ENCODE results near the gene ABLIM2. TPM values are rescaled to one million over a fixed set of nuclear protein-coding genes. Genes with fewer than 3 reads are reported as not detected.

Gene ABLIM2
- total and polyA plus RNA-seq, 10 of the 15 experiments (the other 5 are each of a cell fraction or from before 2014, with no cell fraction given): 0.03 to 0.15 (median 0.05) TPM; not detected in 7

DNA sequence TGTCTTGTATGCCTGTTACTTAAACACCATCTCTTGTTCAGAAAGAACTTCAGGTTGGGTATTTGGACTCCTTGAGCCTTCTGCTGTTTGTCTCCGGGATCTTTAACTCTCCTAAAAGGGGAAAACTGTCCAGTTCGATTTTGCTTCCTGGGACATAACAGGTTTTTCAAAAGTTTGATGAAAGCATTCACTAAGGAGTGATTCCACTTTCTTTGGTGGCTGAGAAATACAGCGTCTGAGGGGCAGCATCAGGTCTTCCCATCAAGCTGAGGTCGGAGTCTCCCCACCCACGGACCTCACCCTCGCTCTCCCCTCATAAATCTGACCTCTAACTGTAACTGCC is 220.4 kb downstream of the ABLIM2 start (continued):
- TF ChIP-seq, protein P1, sequence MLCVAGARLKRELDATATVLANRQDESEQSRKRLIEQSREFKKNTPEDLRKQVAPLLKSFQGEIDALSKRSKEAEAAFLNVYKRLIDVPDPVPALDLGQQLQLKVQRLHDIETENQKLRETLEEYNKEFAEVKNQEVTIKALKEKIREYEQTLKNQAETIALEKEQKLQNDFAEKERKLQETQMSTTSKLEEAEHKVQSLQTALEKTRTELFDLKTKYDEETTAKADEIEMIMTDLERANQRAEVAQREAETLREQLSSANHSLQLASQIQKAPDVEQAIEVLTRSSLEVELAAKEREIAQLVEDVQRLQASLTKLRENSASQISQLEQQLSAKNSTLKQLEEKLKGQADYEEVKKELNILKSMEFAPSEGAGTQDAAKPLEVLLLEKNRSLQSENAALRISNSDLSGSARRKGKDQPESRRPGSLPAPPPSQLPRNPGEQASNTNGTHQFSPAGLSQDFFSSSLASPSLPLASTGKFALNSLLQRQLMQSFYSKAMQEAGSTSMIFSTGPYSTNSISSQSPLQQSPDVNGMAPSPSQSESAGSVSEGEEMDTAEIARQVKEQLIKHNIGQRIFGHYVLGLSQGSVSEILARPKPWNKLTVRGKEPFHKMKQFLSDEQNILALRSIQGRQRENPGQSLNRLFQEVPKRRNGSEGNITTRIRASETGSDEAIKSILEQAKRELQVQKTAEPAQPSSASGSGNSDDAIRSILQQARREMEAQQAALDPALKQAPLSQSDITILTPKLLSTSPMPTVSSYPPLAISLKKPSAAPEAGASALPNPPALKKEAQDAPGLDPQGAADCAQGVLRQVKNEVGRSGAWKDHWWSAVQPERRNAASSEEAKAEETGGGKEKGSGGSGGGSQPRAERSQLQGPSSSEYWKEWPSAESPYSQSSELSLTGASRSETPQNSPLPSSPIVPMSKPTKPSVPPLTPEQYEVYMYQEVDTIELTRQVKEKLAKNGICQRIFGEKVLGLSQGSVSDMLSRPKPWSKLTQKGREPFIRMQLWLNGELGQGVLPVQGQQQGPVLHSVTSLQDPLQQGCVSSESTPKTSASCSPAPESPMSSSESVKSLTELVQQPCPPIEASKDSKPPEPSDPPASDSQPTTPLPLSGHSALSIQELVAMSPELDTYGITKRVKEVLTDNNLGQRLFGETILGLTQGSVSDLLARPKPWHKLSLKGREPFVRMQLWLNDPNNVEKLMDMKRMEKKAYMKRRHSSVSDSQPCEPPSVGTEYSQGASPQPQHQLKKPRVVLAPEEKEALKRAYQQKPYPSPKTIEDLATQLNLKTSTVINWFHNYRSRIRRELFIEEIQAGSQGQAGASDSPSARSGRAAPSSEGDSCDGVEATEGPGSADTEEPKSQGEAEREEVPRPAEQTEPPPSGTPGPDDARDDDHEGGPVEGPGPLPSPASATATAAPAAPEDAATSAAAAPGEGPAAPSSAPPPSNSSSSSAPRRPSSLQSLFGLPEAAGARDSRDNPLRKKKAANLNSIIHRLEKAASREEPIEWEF (IDR thresholded peaks at IDR 0.05; ENCODE audit: insufficient replicate concordance, low read depth, low read length): no peak
- TF ChIP-seq SPI1 (IDR thresholded peaks at IDR 0.05; ENCODE audit: borderline replicate concordance, insufficient read depth, low read depth, low read length): no peak
- TF ChIP-seq BHLHE40 (IDR thresholded peaks at IDR 0.05; ENCODE audit: borderline replicate concordance in 1 of 2, low read depth in 2 of 2, low read length in 1 of 2): no peak
- no peak for TF ChIP-seq CREB1 (IDR thresholded peaks at IDR 0.05; ENCODE audit: low read depth)
- no peak for TF ChIP-seq BACH1 (IDR thresholded peaks at IDR 0.05; ENCODE audit: borderline replicate concordance)
- TF ChIP-seq POLR2A (IDR thresholded peaks at IDR 0.05; ENCODE audit: low read depth, low read length): no peak
- TF ChIP-seq, protein P2, sequence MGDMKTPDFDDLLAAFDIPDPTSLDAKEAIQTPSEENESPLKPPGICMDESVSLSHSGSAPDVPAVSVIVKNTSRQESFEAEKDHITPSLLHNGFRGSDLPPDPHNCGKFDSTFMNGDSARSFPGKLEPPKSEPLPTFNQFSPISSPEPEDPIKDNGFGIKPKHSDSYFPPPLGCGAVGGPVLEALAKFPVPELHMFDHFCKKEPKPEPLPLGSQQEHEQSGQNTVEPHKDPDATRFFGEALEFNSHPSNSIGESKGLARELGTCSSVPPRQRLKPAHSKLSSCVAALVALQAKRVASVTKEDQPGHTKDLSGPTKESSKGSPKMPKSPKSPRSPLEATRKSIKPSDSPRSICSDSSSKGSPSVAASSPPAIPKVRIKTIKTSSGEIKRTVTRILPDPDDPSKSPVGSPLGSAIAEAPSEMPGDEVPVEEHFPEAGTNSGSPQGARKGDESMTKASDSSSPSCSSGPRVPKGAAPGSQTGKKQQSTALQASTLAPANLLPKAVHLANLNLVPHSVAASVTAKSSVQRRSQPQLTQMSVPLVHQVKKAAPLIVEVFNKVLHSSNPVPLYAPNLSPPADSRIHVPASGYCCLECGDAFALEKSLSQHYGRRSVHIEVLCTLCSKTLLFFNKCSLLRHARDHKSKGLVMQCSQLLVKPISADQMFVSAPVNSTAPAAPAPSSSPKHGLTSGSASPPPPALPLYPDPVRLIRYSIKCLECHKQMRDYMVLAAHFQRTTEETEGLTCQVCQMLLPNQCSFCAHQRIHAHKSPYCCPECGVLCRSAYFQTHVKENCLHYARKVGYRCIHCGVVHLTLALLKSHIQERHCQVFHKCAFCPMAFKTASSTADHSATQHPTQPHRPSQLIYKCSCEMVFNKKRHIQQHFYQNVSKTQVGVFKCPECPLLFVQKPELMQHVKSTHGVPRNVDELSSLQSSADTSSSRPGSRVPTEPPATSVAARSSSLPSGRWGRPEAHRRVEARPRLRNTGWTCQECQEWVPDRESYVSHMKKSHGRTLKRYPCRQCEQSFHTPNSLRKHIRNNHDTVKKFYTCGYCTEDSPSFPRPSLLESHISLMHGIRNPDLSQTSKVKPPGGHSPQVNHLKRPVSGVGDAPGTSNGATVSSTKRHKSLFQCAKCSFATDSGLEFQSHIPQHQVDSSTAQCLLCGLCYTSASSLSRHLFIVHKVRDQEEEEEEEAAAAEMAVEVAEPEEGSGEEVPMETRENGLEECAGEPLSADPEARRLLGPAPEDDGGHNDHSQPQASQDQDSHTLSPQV (IDR thresholded peaks at IDR 0.05): no peak
- no peak for TF ChIP-seq HDGF (IDR thresholded peaks at IDR 0.05)
- TF ChIP-seq, protein P3, sequence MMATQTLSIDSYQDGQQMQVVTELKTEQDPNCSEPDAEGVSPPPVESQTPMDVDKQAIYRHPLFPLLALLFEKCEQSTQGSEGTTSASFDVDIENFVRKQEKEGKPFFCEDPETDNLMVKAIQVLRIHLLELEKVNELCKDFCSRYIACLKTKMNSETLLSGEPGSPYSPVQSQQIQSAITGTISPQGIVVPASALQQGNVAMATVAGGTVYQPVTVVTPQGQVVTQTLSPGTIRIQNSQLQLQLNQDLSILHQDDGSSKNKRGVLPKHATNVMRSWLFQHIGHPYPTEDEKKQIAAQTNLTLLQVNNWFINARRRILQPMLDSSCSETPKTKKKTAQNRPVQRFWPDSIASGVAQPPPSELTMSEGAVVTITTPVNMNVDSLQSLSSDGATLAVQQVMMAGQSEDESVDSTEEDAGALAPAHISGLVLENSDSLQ (IDR thresholded peaks at IDR 0.05): no peak
- TF ChIP-seq STAT1 (conservative IDR thresholded peaks at IDR 0.05): no peak
